Ovary (tissue), 3 donors: ENCODE measurements around the gene RSBN1L.

ENCODE experiments used
- POLR2A ChIP-seq: fragments of 450-650 bp; IDR thresholded peaks from one replicate; pipeline ENCODE4 v1.6.1; 2017; ENCODE audit warnings: antibody characterized with exemption, mild to moderate bottlenecking, moderate library complexity
- TF ChIP-seq, protein P1 (sequence below), 3 donors: fragments of 450-650 bp in 2 of 3; fragments of 200-600 bp in 1 of 3; IDR thresholded peaks; one replicate each; pipeline versions ENCODE4 v1.5.1 to v1.8.0; 2016 to 2022; ENCODE audit warnings: antibody characterized with exemption in 3 of 3, mild to moderate bottlenecking in 1 of 3
- donor health status: DM: no; HTN: no; CAD: no.

DNA sequence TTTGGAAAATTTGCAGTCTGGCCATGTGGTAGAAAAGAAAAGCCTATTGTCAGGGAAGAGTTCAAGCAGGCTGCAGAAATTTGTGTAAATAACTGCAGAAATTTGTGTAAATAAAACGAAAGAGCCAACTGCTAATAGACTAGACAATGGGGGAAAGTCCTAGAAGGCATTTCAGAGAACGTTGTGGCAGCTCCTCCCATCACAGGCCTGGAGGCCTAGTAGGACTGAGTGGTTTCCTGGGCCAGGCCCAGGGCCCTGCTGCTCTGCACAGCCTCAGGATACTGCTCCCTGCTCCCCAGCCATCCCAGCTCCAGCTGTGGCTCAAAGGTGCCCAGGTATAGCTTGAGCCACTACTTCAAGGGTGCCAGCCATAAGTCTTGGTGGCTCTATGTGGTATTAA is 50.9 kb downstream of the RSBN1L start:
- TF ChIP-seq, protein P1, sequence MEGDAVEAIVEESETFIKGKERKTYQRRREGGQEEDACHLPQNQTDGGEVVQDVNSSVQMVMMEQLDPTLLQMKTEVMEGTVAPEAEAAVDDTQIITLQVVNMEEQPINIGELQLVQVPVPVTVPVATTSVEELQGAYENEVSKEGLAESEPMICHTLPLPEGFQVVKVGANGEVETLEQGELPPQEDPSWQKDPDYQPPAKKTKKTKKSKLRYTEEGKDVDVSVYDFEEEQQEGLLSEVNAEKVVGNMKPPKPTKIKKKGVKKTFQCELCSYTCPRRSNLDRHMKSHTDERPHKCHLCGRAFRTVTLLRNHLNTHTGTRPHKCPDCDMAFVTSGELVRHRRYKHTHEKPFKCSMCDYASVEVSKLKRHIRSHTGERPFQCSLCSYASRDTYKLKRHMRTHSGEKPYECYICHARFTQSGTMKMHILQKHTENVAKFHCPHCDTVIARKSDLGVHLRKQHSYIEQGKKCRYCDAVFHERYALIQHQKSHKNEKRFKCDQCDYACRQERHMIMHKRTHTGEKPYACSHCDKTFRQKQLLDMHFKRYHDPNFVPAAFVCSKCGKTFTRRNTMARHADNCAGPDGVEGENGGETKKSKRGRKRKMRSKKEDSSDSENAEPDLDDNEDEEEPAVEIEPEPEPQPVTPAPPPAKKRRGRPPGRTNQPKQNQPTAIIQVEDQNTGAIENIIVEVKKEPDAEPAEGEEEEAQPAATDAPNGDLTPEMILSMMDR (IDR thresholded peaks at IDR 0.05), result no peak
- no peak for TF ChIP-seq POLR2A
